GM12878 (cell line): ENCODE results near the gene PRG3. TPM values are rescaled to one million over a fixed set of nuclear protein-coding genes. Genes with fewer than 3 reads are reported as not detected.

Source experiments
- ATAC-seq: fragments of 200-7000 bp; cut with Tn5 transposase; 3 replicates; pipeline ENCODE4 v1.9.1; 2020; ENCODE audit warnings: mild to moderate bottlenecking, moderate library complexity
- BruUV-seq: library from RNA; stranded (reverse); fragments of 400-500 nt; replicated peaks from 2 replicates; lab custom pipeline; 2021; lab: Mats Ljungman, UMichigan
- CTCF ChIA-PET: fragments of 300-600 bp; sonication (Branson Sonifier 250); formaldehyde crosslinking; extraction: SDS; loops from one replicate; lab custom pipeline; 2021; ENCODE audit warnings: inconsistent platforms; lab: Yijun Ruan, JAX
- POLR2A ChIA-PET: fragments of 350-600 bp; formaldehyde crosslinking; extraction: SDS; loops from one replicate; lab custom pipeline; 2021; ENCODE audit warnings: inconsistent platforms; lab: Charles Lee
- RAD21 ChIA-PET: fragments of 300-600 bp; sonication (Branson Sonifier 250); formaldehyde crosslinking; loops from one replicate; lab custom pipeline; 2023; ENCODE audit warnings: antibody characterized with exemption; ENCODE audit not compliant: unreplicated experiment; lab: Charles Lee
- SMC1A ChIA-PET: fragments of 300-600 bp; sonication (Branson Sonifier 250); formaldehyde crosslinking; loops from one replicate; lab custom pipeline; 2023; ENCODE audit not compliant: unreplicated experiment, uncharacterized antibody; lab: Charles Lee
- DNase-seq: peaks from one replicate; pipeline ENCODE4 v3.0.0-alpha.2; 2011; ENCODE audit warnings: low read depth, low spot score
- FAIRE-seq: peaks from 3 replicates; lab custom pipeline; 2011; peaks lifted over from hg19 to GRCh38; lab: Jason Lieb, UNC
- H2AFZ ChIP-seq: 2 replicates; pipeline ENCODE4 v1.6.0; 2011; ENCODE audit warnings: low read depth, low read length, control low read depth; ENCODE audit not compliant: control insufficient read depth
- H3K27ac ChIP-seq: 2 replicates; pipeline ENCODE4 v1.5.1; 2011; ENCODE audit warnings: control low read depth; ENCODE audit not compliant: control insufficient read depth, insufficient read depth
- H3K27me3 ChIP-seq, 2 experiments: replicated peaks in 1 of 2; 2 replicates each; pipeline versions ENCODE4 v1.6.0 to v1.6.1; 2011; ENCODE audit warnings: low read length in 1 of 2; ENCODE audit not compliant: control insufficient read depth in 2 of 2, insufficient read depth in 2 of 2
- H3K36me3 ChIP-seq, 2 experiments: 2 replicates each; pipeline ENCODE4 v1.5.1; 2011; ENCODE audit warnings: low read length in 1 of 2; ENCODE audit not compliant: control insufficient read depth in 2 of 2, insufficient read depth in 2 of 2
- H3K4me1 ChIP-seq: 2 replicates; pipeline ENCODE4 v1.6.1; 2011; ENCODE audit warnings: mild to moderate bottlenecking, low read length, moderate library complexity, mixed read lengths; ENCODE audit not compliant: control insufficient read depth, insufficient read depth
- H3K4me2 ChIP-seq: 2 replicates; pipeline ENCODE4 v1.6.0; 2011; ENCODE audit warnings: control low read depth; ENCODE audit not compliant: control insufficient read depth, insufficient read depth
- H3K4me3 ChIP-seq: fragments of 200-600 bp; sonication (generic); 2 replicates; pipeline ENCODE4 v1.5.1; 2016
- H3K79me2 ChIP-seq: 2 replicates; pipeline ENCODE4 v1.6.0; 2011; ENCODE audit warnings: low read length; ENCODE audit not compliant: control insufficient read depth, insufficient read depth
- H3K9ac ChIP-seq: 2 replicates; pipeline ENCODE4 v1.8.0; 2011; ENCODE audit warnings: low read length, control low read depth, mixed read lengths; ENCODE audit not compliant: control insufficient read depth, insufficient read depth
- H3K9me3 ChIP-seq: replicated peaks from 3 replicates; pipeline ENCODE4 v1.5.1; 2011; ENCODE audit warnings: mild to moderate bottlenecking, low read length; ENCODE audit not compliant: control insufficient read depth, insufficient read depth
- H4K20me1 ChIP-seq: 2 replicates; pipeline ENCODE4 v1.6.0; 2011; ENCODE audit not compliant: control insufficient read depth, insufficient read depth
- E2F4 ChIP-seq: IDR thresholded peaks from 2 replicates; pipeline ENCODE4 v1.6.1; 2012; ENCODE audit warnings: low read depth, low read length, improper control_type of control experiment
- JUND ChIP-seq: IDR thresholded peaks from 2 replicates; pipeline ENCODE4 v1.6.1; 2012; ENCODE audit warnings: low read depth, mild to moderate bottlenecking, low read length, improper control_type of control experiment, moderate library complexity
- PBX3 ChIP-seq: IDR thresholded peaks from 2 replicates; pipeline ENCODE4 v1.6.1; 2011; ENCODE audit warnings: mild to moderate bottlenecking, low read depth, low read length, moderate library complexity; ENCODE audit not compliant: insufficient replicate concordance
- POLR2AphosphoS2 ChIP-seq: IDR thresholded peaks from 2 replicates; pipeline ENCODE4 v1.6.1; 2011; ENCODE audit warnings: low read depth, mild to moderate bottlenecking, low read length, improper control_type of control experiment, moderate library complexity
- POLR2AphosphoS5 ChIP-seq: IDR thresholded peaks from 2 replicates; pipeline ENCODE4 v1.6.1; 2011; ENCODE audit warnings: mild to moderate bottlenecking, low read length, inconsistent platforms
- SMC3 ChIP-seq: IDR thresholded peaks from 2 replicates; pipeline ENCODE4 v1.6.1; 2011; ENCODE audit warnings: low read length, improper control_type of control experiment, borderline replicate concordance
- SREBF1 ChIP-seq: IDR thresholded peaks from 2 replicates; pipeline ENCODE4 v1.6.1; 2012; ENCODE audit warnings: mild to moderate bottlenecking, low read length
- TCF12 ChIP-seq: IDR thresholded peaks from 2 replicates; pipeline ENCODE4 v1.6.1; 2011; ENCODE audit warnings: low read depth, mild to moderate bottlenecking, low read length
- WRNIP1 ChIP-seq: IDR thresholded peaks from 2 replicates; pipeline ENCODE4 v1.6.1; 2011; ENCODE audit warnings: low read depth, low read length, improper control_type of control experiment, borderline replicate concordance
- WGBS: methylation state at CpG from one replicate; pipeline ENCODE4 v1.1.6; 2016; ENCODE audit warnings: low lambda C conversion rate; ENCODE audit not compliant: insufficient replicate concordance, insufficient coverage; ENCODE audit errors: missing lambda C conversion rate; 5-methylcytosine and 5-hydroxymethylcytosine counted together
- in situ Hi-C: fragments of 300-500 bp; cut with MboI; formaldehyde crosslinking; loops from 9 replicates; pipeline ENCODE4 v1.14.3; 2018; ENCODE audit warnings: mixed read lengths
- intact Hi-C: fragments of 100-400 bp; cut with micrococcal nuclease; formaldehyde crosslinking; loops from one replicate; pipeline ENCODE4 v1.14.2; 2022; ENCODE audit not compliant: unreplicated experiment
- polyA plus RNA-seq, 11 experiments: library from polyadenylated mRNA; depleted of rRNA in 4 of 11; unstranded in 6 of 11; stranded (reverse) in 5 of 11; fragments of >200 nt; fragmentation: Nextera tagmentation in 4 of 11; fragmentation: Illumina TruSeq in 1 of 11; extraction: Ambion mirVana in 4 of 11; extraction: Trizol in 1 of 11; gene quantifications; 1 replicate in 1 of 11; 2 replicates in 10 of 11; pipeline versions ENCODE4 v1.2.1 to v1.2.3, GENCODE V29; 2011 to 2016; ENCODE audit warnings: inconsistent platforms in 2 of 11, missing spikeins in 2 of 11, low read depth in 1 of 11
- total RNA-seq, 4 experiments: library from RNA; depleted of rRNA in 3 of 4; stranded (reverse); fragments of >200 nt in 3 of 4; fragmentation: Illumina TruSeq in 1 of 4; extraction: Trizol in 1 of 4; gene quantifications; 2 replicates each; pipeline versions ENCODE4 v1.2.1 to v1.2.3, GENCODE V29; 2013 to 2021
- TF ChIP-seq, protein P1 (sequence below): fragments of 450-650 bp; IDR thresholded peaks from 2 replicates; pipeline ENCODE4 v1.6.1; 2017; ENCODE audit warnings: mild to moderate bottlenecking, moderate library complexity
- TF ChIP-seq, protein P2 (sequence below): IDR thresholded peaks from 2 replicates; pipeline ENCODE4 v1.6.1; 2011; ENCODE audit warnings: borderline replicate concordance, low read depth, mild to moderate bottlenecking, moderate library complexity, low read length; ENCODE audit not compliant: insufficient read depth, poor library complexity, severe bottlenecking

PRG3 gene
- total and polyA plus RNA-seq, 10 of the 15 experiments (the other 5 are each of a cell fraction or from before 2014, with no cell fraction given), result not detected

- TF ChIP-seq, protein P1, sequence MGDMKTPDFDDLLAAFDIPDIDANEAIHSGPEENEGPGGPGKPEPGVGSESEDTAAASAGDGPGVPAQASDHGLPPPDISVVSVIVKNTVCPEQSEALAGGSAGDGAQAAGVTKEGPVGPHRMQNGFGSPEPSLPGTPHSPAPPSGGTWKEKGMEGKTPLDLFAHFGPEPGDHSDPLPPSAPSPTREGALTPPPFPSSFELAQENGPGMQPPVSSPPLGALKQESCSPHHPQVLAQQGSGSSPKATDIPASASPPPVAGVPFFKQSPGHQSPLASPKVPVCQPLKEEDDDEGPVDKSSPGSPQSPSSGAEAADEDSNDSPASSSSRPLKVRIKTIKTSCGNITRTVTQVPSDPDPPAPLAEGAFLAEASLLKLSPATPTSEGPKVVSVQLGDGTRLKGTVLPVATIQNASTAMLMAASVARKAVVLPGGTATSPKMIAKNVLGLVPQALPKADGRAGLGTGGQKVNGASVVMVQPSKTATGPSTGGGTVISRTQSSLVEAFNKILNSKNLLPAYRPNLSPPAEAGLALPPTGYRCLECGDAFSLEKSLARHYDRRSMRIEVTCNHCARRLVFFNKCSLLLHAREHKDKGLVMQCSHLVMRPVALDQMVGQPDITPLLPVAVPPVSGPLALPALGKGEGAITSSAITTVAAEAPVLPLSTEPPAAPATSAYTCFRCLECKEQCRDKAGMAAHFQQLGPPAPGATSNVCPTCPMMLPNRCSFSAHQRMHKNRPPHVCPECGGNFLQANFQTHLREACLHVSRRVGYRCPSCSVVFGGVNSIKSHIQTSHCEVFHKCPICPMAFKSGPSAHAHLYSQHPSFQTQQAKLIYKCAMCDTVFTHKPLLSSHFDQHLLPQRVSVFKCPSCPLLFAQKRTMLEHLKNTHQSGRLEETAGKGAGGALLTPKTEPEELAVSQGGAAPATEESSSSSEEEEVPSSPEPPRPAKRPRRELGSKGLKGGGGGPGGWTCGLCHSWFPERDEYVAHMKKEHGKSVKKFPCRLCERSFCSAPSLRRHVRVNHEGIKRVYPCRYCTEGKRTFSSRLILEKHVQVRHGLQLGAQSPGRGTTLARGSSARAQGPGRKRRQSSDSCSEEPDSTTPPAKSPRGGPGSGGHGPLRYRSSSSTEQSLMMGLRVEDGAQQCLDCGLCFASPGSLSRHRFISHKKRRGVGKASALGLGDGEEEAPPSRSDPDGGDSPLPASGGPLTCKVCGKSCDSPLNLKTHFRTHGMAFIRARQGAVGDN, result no peak
- no peak for TF ChIP-seq JUND
Measured at GRCh38 chr11:57424137-57424791, 43.3 kb upstream of the PRG3 start (continued).

- no peak for FAIRE-seq
- Histone ChIP-seq H3K27ac (0 out of 2 replicates have a peak overlapping the region, but pooled peaks have one; percentile 5), H2AFZ (no peak overlapping the region), H3K9me3 (no peaks in the 10 kb centered on the region; the same call in 2 of the 3 replicates), H3K4me2 (peak overlapping the region; percentile 15), H3K79me2 (peaks cover 79% of the 10 kb centered on the region), H3K27me3 (no peaks in the 10 kb centered on the region), H3K4me1 (peaks cover 40% of the 10 kb centered on the region), H3K4me3 (0 out of 2 replicates have a peak overlapping the region, but pooled peaks have one; percentile 88), H4K20me1 (peaks cover 3% of the 10 kb centered on the region; the same call in 1 of the 2 replicates), H3K9ac (no peak overlapping the region), H3K36me3 (peaks cover 15 to 37% of the 10 kb centered on the region in 2 experiments)
- ChIA-PET CTCF (interaction anchor here (0.6 to 2.6 kb wide), 9 partner anchors 8 to 222 kb away, joined by 3 to 15 read pairs (median 4); no protein-coding TSS in a partner anchor), RAD21 (interaction anchor here (1.7 kb wide), 1 partner anchor 16 kb away, joined by 3 read pairs; no protein-coding TSS in a partner anchor), SMC1A (interaction anchor here (1.1 to 1.2 kb wide), 2 partner anchors 14 to 16 kb away, joined by 3 to 4 read pairs; no protein-coding TSS in a partner anchor), POLR2A (interaction anchor here (0.5 kb wide), 1 partner anchor 220 kb away, joined by 5 read pairs; no protein-coding TSS in a partner anchor)
- whole genome bisulfite sequencing, result 97% methylated on average over 4 of the region's 4 CpGs
- no peak for ATAC-seq
- TF ChIP-seq SREBF1 (no peak), PBX3 (peak; percentile 42), E2F4 (no peak), TCF12 (no peak), SMC3 (no peak), POLR2AphosphoS2 (no peak), WRNIP1 (no peak), POLR2AphosphoS5 (0 out of 2 replicates have a peak, but pooled peaks have one; percentile 32)
- TF ChIP-seq, protein P2, sequence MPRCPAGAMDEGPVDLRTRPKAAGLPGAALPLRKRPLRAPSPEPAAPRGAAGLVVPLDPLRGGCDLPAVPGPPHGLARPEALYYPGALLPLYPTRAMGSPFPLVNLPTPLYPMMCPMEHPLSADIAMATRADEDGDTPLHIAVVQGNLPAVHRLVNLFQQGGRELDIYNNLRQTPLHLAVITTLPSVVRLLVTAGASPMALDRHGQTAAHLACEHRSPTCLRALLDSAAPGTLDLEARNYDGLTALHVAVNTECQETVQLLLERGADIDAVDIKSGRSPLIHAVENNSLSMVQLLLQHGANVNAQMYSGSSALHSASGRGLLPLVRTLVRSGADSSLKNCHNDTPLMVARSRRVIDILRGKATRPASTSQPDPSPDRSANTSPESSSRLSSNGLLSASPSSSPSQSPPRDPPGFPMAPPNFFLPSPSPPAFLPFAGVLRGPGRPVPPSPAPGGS, result peak; percentile 29
- BruUV-seq, result no TSS peak
- in situ Hi-C loops, result no loop called here
- no peak for DNase-seq
- intact Hi-C loops, result no loop called here
Measured at GRCh38 chr11:57422669-57423068, 41.7 kb upstream of the PRG3 start.
